H1 (cell line): ENCODE results near the gene NCK1. TPM values are rescaled to one million over a fixed set of nuclear protein-coding genes. Genes with fewer than 3 reads are reported as not detected.

Experiments used
- CTCF ChIA-PET: fragments of 300-600 bp; sonication (Branson Sonifier 250); formaldehyde crosslinking; loops from one replicate; lab custom pipeline; 2021; ENCODE audit not compliant: partially characterized antibody; lab: Charles Lee
- POLR2A ChIA-PET: fragments of 300-600 bp; sonication (Branson Sonifier 250); formaldehyde crosslinking; loops from one replicate; lab custom pipeline; 2021; ENCODE audit warnings: inconsistent platforms; ENCODE audit not compliant: partially characterized antibody; lab: Charles Lee
- DNase-seq, 2 experiments: peaks; one replicate each; pipeline versions ENCODE4 v3.0.0 to v3.0.0-alpha.2; 2010 to 2022; ENCODE audit warnings: low spot score in 2 of 2, low read depth in 1 of 2, mixed read lengths in 1 of 2
- FAIRE-seq: peaks from 2 replicates; lab custom pipeline; 2011; peaks lifted over from hg19 to GRCh38; lab: Jason Lieb, UNC
- H2AFZ ChIP-seq: 2 replicates; pipeline ENCODE4 v1.8.1; 2012; ENCODE audit warnings: low read length, inconsistent platforms
- H2AK5ac ChIP-seq: 2 replicates; pipeline ENCODE4 v1.6.1; 2013; ENCODE audit warnings: low read depth, low read length
- H2BK120ac ChIP-seq: replicated peaks from 2 replicates; pipeline ENCODE3; 2013; ENCODE audit warnings: low read depth, low read length, inconsistent platforms
- H2BK12ac ChIP-seq: 2 replicates; pipeline ENCODE4 v1.6.1; 2013; ENCODE audit warnings: low read depth, low read length
- H2BK15ac ChIP-seq: 2 replicates; pipeline ENCODE4 v1.6.1; 2013; ENCODE audit warnings: low read length
- H2BK20ac ChIP-seq: 2 replicates; pipeline ENCODE4 v1.6.1; 2013; ENCODE audit warnings: low read length
- H2BK5ac ChIP-seq: 2 replicates; pipeline ENCODE4 v1.6.1; 2013; ENCODE audit warnings: low read depth, low read length
- H3K14ac ChIP-seq: 2 replicates; pipeline ENCODE4 v1.6.1; 2013; ENCODE audit warnings: inconsistent platforms; ENCODE audit not compliant: insufficient read length
- H3K18ac ChIP-seq: 2 replicates; pipeline ENCODE4 v1.6.1; 2013; ENCODE audit warnings: low read length; ENCODE audit errors: extremely low read depth
- H3K23ac ChIP-seq: 2 replicates; pipeline ENCODE4 v1.6.1; 2013; ENCODE audit warnings: inconsistent platforms; ENCODE audit not compliant: insufficient read length
- H3K23me2 ChIP-seq: 2 replicates; pipeline ENCODE4 v1.6.1; 2013; ENCODE audit warnings: low read depth, low read length
- H3K27ac ChIP-seq: 2 replicates; pipeline ENCODE4 v1.6.1; 2011; ENCODE audit warnings: low read depth, low read length, inconsistent platforms
- H3K27me3 ChIP-seq, 4 experiments: replicated peaks in 1 of 4; 1 replicate in 1 of 4; 2 replicates in 3 of 4; pipeline versions ENCODE4 v1.6.1 to v1.8.1; 2011 to 2013; ENCODE audit warnings: low read length in 3 of 4, mild to moderate bottlenecking in 3 of 4, inconsistent platforms in 2 of 4, mixed read lengths in 2 of 4, moderate library complexity in 1 of 4; ENCODE audit not compliant: control insufficient read depth in 3 of 4, insufficient read depth in 3 of 4; ENCODE audit errors: extremely low read depth in 1 of 4
- H3K36me3 ChIP-seq, 4 experiments: 2 replicates each; pipeline versions ENCODE4 v1.6.1 to v1.8.1; 2011 to 2013; ENCODE audit warnings: mild to moderate bottlenecking in 4 of 4, low read length in 3 of 4, moderate library complexity in 2 of 4, control low read depth in 1 of 4, inconsistent platforms in 1 of 4; ENCODE audit not compliant: insufficient read depth in 4 of 4, control insufficient read depth in 2 of 4
- H3K4ac ChIP-seq: replicated peaks from 2 replicates; pipeline ENCODE3; 2013; ENCODE audit warnings: low read length, low read depth, mixed read lengths, inconsistent platforms; ENCODE audit not compliant: insufficient read length
- H3K4me1 ChIP-seq, 4 experiments: replicated peaks in 1 of 4; 1 replicate in 1 of 4; 2 replicates in 3 of 4; pipeline versions ENCODE4 v1.6.1 to v1.8.1; 2011 to 2013; ENCODE audit warnings: low read length in 3 of 4, inconsistent platforms in 2 of 4, mixed read lengths in 1 of 4; ENCODE audit not compliant: insufficient read depth in 4 of 4, control insufficient read depth in 3 of 4
- H3K4me2 ChIP-seq, 2 experiments: 2 replicates each; pipeline versions ENCODE4 v1.6.1 to v1.8.1; 2011 to 2013; ENCODE audit warnings: low read depth in 2 of 2, low read length in 2 of 2, control low read depth in 1 of 2, inconsistent platforms in 1 of 2, mild to moderate bottlenecking in 1 of 2; ENCODE audit not compliant: insufficient read depth in 1 of 2
- H3K4me3 ChIP-seq, 4 experiments: fragments of 200-600, 300-600 bp in 1 of 4; sonication (generic), shearing (Covaris generic), sonication (Bioruptor Twin) in 1 of 4; 2 replicates each; pipeline versions ENCODE4 v1.5.1 to v1.8.1; 2011 to 2016; ENCODE audit warnings: low read length in 4 of 4, low read depth in 3 of 4, control low read depth in 2 of 4, inconsistent platforms in 2 of 4, mild to moderate bottlenecking in 2 of 4, mixed read lengths in 1 of 4, moderate library complexity in 1 of 4; ENCODE audit not compliant: insufficient read depth in 2 of 4; ENCODE audit errors: extremely low read depth in 1 of 4
- H3K56ac ChIP-seq: replicated peaks from 2 replicates; pipeline ENCODE3; 2013; ENCODE audit warnings: low read depth, mild to moderate bottlenecking, mixed read lengths, low read length, inconsistent platforms; ENCODE audit not compliant: insufficient read length
- H3K79me1 ChIP-seq: 2 replicates; pipeline ENCODE4 v1.6.1; 2013; ENCODE audit warnings: low read depth, low read length, control low read depth
- H3K79me2 ChIP-seq, 2 experiments: 2 replicates each; pipeline versions ENCODE4 v1.6.1 to v1.8.1; 2012 to 2013; ENCODE audit warnings: low read length in 2 of 2, mild to moderate bottlenecking in 2 of 2, inconsistent platforms in 1 of 2; ENCODE audit not compliant: insufficient read depth in 2 of 2, control insufficient read depth in 1 of 2
- H3K9ac ChIP-seq, 4 experiments: replicated peaks in 1 of 4; 1 replicate in 1 of 4; 2 replicates in 3 of 4; pipeline versions ENCODE4 v1.6.1 to v1.8.1; 2011 to 2013; ENCODE audit warnings: low read depth in 3 of 4, low read length in 3 of 4, control low read depth in 2 of 4, mild to moderate bottlenecking in 2 of 4, moderate library complexity in 2 of 4, inconsistent platforms in 1 of 4; ENCODE audit errors: extremely low read depth in 1 of 4
- H3K9me3 ChIP-seq, 2 experiments: 2 replicates each; pipeline versions ENCODE4 v1.6.1 to v1.8.1; 2012 to 2013; ENCODE audit warnings: mild to moderate bottlenecking in 2 of 2, moderate library complexity in 2 of 2, control low read depth in 1 of 2, inconsistent platforms in 1 of 2, low read depth in 1 of 2, low read length in 1 of 2, mixed read lengths in 1 of 2; ENCODE audit not compliant: insufficient read depth in 2 of 2
- H4K20me1 ChIP-seq, 2 experiments: replicated peaks in 1 of 2; 2 replicates each; pipeline versions ENCODE3 to v1.8.1; 2011 to 2013; ENCODE audit warnings: inconsistent platforms in 2 of 2, low read length in 2 of 2, mild to moderate bottlenecking in 1 of 2; ENCODE audit not compliant: insufficient read depth in 2 of 2, control insufficient read depth in 1 of 2
- H4K5ac ChIP-seq: 2 replicates; pipeline ENCODE4 v1.6.1; 2013; ENCODE audit warnings: low read length, low read depth, mixed read lengths, inconsistent platforms; ENCODE audit not compliant: insufficient read length
- H4K8ac ChIP-seq: 2 replicates; pipeline ENCODE4 v1.8.0; 2013; ENCODE audit warnings: mild to moderate bottlenecking, moderate library complexity, low read length, inconsistent platforms; ENCODE audit not compliant: insufficient read depth; ENCODE audit errors: extremely low read depth
- H4K91ac ChIP-seq: replicated peaks from 2 replicates; pipeline ENCODE3; 2013; ENCODE audit warnings: low read length, mixed read lengths, inconsistent platforms; ENCODE audit not compliant: insufficient read length
- BACH1 ChIP-seq: IDR thresholded peaks from 2 replicates; pipeline ENCODE4 v1.6.1; 2012; ENCODE audit warnings: low read length, improper control_type of control experiment
- CBX5 ChIP-seq: fragments of 300-800, 300-1000 bp; sonication (generic); IDR thresholded peaks from 2 replicates; pipeline ENCODE4 v1.7.1; 2016; ENCODE audit warnings: antibody characterized with exemption, low read length, low read depth
- CREB1 ChIP-seq: IDR thresholded peaks from 2 replicates; pipeline ENCODE4 v1.6.1; 2012; ENCODE audit warnings: inconsistent platforms
- E2F6 ChIP-seq: IDR thresholded peaks from 2 replicates; pipeline ENCODE4 v1.6.1; 2012; ENCODE audit warnings: inconsistent platforms
- EP300 ChIP-seq, 2 experiments: IDR thresholded peaks; 1 replicate in 1 of 2; 2 replicates in 1 of 2; pipeline ENCODE4 v1.6.1; 2011 to 2012; ENCODE audit warnings: low read depth in 2 of 2, low read length in 2 of 2, mild to moderate bottlenecking in 2 of 2, borderline replicate concordance in 1 of 2, inconsistent platforms in 1 of 2, moderate library complexity in 1 of 2
- HDAC2 ChIP-seq, 2 experiments: fragments of 300-600 bp in 1 of 2; sonication (generic) in 1 of 2; IDR thresholded peaks; 2 replicates each; pipeline ENCODE4 v1.6.1; 2011 to 2012; ENCODE audit warnings: low read depth in 2 of 2, low read length in 2 of 2, mild to moderate bottlenecking in 2 of 2, moderate library complexity in 2 of 2, borderline replicate concordance in 1 of 2, inconsistent platforms in 1 of 2
- KDM1A ChIP-seq: fragments of 200-600, 300-600 bp; sonication (generic); IDR thresholded peaks from 2 replicates; pipeline ENCODE4 v1.7.1; 2016; ENCODE audit warnings: mild to moderate bottlenecking, low read length, borderline replicate concordance
- KDM5A ChIP-seq: fragments of 200-600 bp; IDR thresholded peaks from 2 replicates; pipeline ENCODE4 v1.7.1; 2012; ENCODE audit warnings: mild to moderate bottlenecking, low read length, inconsistent platforms, mixed read lengths
- MAFK ChIP-seq: IDR thresholded peaks from 2 replicates; pipeline ENCODE4 v1.6.1; 2012; ENCODE audit warnings: low read depth, mild to moderate bottlenecking, improper control_type of control experiment, low read length
- RAD21 ChIP-seq, 2 experiments: IDR thresholded peaks in 1 of 2; conservative IDR thresholded peaks in 1 of 2; 2 replicates each; pipeline ENCODE4 v1.6.1; 2011; ENCODE audit warnings: low read depth in 2 of 2, low read length in 2 of 2, improper control_type of control experiment in 1 of 2, inconsistent platforms in 1 of 2, mild to moderate bottlenecking in 1 of 2, moderate library complexity in 1 of 2
- RXRA ChIP-seq: IDR thresholded peaks from 2 replicates; pipeline ENCODE4 v1.6.1; 2011; ENCODE audit warnings: low read depth, mild to moderate bottlenecking, low read length, moderate library complexity; ENCODE audit not compliant: insufficient read depth
- TAF7 ChIP-seq: optimal IDR thresholded peaks from 2 replicates; pipeline ENCODE3; 2011; ENCODE audit warnings: low read depth, mild to moderate bottlenecking, inconsistent platforms, low read length, moderate library complexity, borderline replicate concordance
- WGBS, 2 experiments: shearing (Covaris generic) in 1 of 2; methylation state at CpG; one replicate each; pipeline versions ENCODE4 v1.1.6 to v1.1.7; 2013 to 2015; ENCODE audit warnings: low lambda C conversion rate in 2 of 2, mixed read lengths in 2 of 2, inconsistent platforms in 1 of 2, low coverage in 1 of 2, missing lambda C conversion rate in 1 of 2; ENCODE audit not compliant: insufficient replicate concordance in 2 of 2, insufficient coverage in 1 of 2, insufficient read length in 1 of 2; ENCODE audit errors: extremely low coverage in 1 of 2, missing lambda C conversion rate in 1 of 2; 5-methylcytosine and 5-hydroxymethylcytosine counted together
- polyA plus RNA-seq, 7 experiments: library from polyadenylated mRNA; depleted of rRNA in 3 of 7; stranded (reverse) in 5 of 7; unstranded in 2 of 7; fragments of >200 nt in 5 of 7; fragments of 200-250 nt in 2 of 7; gene quantifications; 1 replicate in 5 of 7; 2 replicates in 1 of 7; 4 replicates in 1 of 7; pipeline versions ENCODE4 v1.2.1 to v1.2.3, GENCODE V29; 2011 to 2013; ENCODE audit warnings: missing spikeins in 2 of 7, mixed read lengths in 2 of 7
- total RNA-seq: library from RNA; stranded (reverse); fragmentation: NEBNext Ultra II Directional; extraction: Animal tissue kit (Norgen Biotek cat#: 25700); gene quantifications from 2 replicates; pipeline ENCODE4 v1.2.1, GENCODE V29; 2021

NCK1 gene
- total and polyA plus RNA-seq, 2 of the 8 experiments (the other 6 are each of a cell fraction or from before 2014, with no cell fraction given) = 10.0 to 28.5 TPM

DNA sequence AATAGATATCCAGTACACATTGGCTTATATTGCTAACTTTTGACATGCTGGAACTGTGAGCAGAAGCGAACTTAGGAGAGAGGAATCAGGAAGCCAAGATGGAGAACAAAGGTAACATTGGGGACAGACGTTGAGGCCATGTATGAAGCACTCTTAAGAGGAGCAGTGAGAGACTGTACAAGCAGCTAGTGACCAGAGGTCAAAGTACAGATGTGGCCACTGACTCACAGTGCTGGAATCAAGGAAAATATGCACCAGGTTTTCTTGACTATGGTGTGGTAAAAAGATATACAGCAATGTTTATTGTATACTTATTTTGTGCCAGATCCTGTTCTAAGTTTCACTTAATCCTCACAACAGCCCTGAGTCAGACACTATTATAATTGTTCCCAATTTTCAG, 93.8 kb downstream of the NCK1 start:
- DNase-seq (no peak), FAIRE-seq (no peak)
- Histone ChIP-seq H3K56ac (no peak overlapping the region), H3K27me3 (no peaks in the 10 kb centered on the region), H3K9ac (no peak overlapping the region), H3K23ac (no peak overlapping the region), H2AK5ac (no peak overlapping the region), H3K4ac (no peak overlapping the region), H3K4me3 (no peak overlapping the region), H3K14ac (no peak overlapping the region), H4K91ac (no peak overlapping the region), H3K36me3 (no peaks in the 10 kb centered on the region), H3K79me1 (no peaks in the 10 kb centered on the region), H2BK12ac (no peak overlapping the region), H2BK15ac (no peak overlapping the region), H3K4me1 (no peaks in the 10 kb centered on the region), H4K20me1 (peaks cover 0 to 1% of the 10 kb centered on the region in 2 experiments), H4K8ac (no peak overlapping the region), H4K5ac (no peak overlapping the region), H3K27ac (no peak overlapping the region), H3K23me2 (no peaks in the 10 kb centered on the region), H3K18ac (no peak overlapping the region), H3K4me2 (no peak overlapping the region), H3K79me2 (no peaks in the 10 kb centered on the region), H2AFZ (no peak overlapping the region), H2BK5ac (no peak overlapping the region), H3K9me3 (no peaks in the 10 kb centered on the region), H2BK120ac (no peak overlapping the region), H2BK20ac (no peak overlapping the region)
- ChIA-PET CTCF (interaction anchor here (0.8 to 1.6 kb wide), 2 partner anchors 58 to 197 kb away, joined by 3 to 5 read pairs; no protein-coding TSS in a partner anchor), POLR2A (interaction anchor here (1.0 to 2.1 kb wide), 3 partner anchors 29 to 203 kb away, joined by 3 to 6 read pairs (median 3); partner anchors contain the start of gene STAG1)
- 93% methylated on average over 2 of the region's 2 CpGs; no CpG with 5 or more reads in 1 of the 2 experiments for WGBS, 2 experiments
- TF ChIP-seq KDM1A (no peak), MAFK (no peak), RXRA (no peak), EP300 (IDR thresholded peaks at IDR 0.05; ENCODE audit: borderline replicate concordance in 1 of 2, low read depth in 2 of 2, low read length in 2 of 2) (no peak), RAD21 (IDR thresholded peaks at IDR 0.05 in 1 of 2, conservative IDR thresholded peaks at IDR 0.05 in 1 of 2; ENCODE audit: low read depth in 2 of 2, low read length in 2 of 2) (no peak), CREB1 (no peak), KDM5A (no peak), BACH1 (no peak), TAF7 (no peak), E2F6 (no peak), HDAC2 (IDR thresholded peaks at IDR 0.05; ENCODE audit: borderline replicate concordance in 1 of 2, low read depth in 2 of 2, low read length in 2 of 2) (no peak), CBX5 (no peak)
